RWPE2 (cell line): ENCODE data around the gene PAPPA2.

Experiments used
- ATAC-seq: fragments of 200-7000 bp; cut with Tn5 transposase; 3 replicates; pipeline ENCODE4 v1.9.1; 2021; ENCODE audit warnings: low read depth
- DNase-seq: peaks from one replicate; pipeline ENCODE4 v3.0.0-alpha.2; 2020; ENCODE audit warnings: low spot score
- H3K27ac ChIP-seq: fragments of 450-650 bp; 2 replicates; pipeline ENCODE4 v1.5.1; 2017; ENCODE audit warnings: mild to moderate bottlenecking; ENCODE audit not compliant: poor library complexity, severe bottlenecking
- H3K27me3 ChIP-seq: fragments of 250-450 bp; sonication (Bioruptor Pico); 2 replicates; pipeline ENCODE4 v1.5.1; 2021; ENCODE audit warnings: mild to moderate bottlenecking, moderate library complexity; ENCODE audit not compliant: insufficient read depth, poor library complexity, severe bottlenecking
- H3K36me3 ChIP-seq: fragments of 250-450 bp; sonication (Bioruptor Pico); 2 replicates; pipeline ENCODE4 v1.5.1; 2020; ENCODE audit warnings: low read depth, mild to moderate bottlenecking, moderate library complexity
- H3K4me1 ChIP-seq: fragments of 250-450 bp; sonication (Bioruptor Pico); 2 replicates; pipeline ENCODE4 v1.5.1; 2021; ENCODE audit warnings: mild to moderate bottlenecking, moderate library complexity; ENCODE audit not compliant: insufficient read depth, poor library complexity, severe bottlenecking
- H3K4me3 ChIP-seq: fragments of 250-450 bp; sonication (Bioruptor Pico); 2 replicates; pipeline ENCODE4 v1.5.1; 2021; ENCODE audit warnings: mild to moderate bottlenecking, moderate library complexity; ENCODE audit not compliant: severe bottlenecking
- H3K9me3 ChIP-seq: fragments of 250-450 bp; sonication (Bioruptor Pico); 2 replicates; pipeline ENCODE4 v1.5.1; 2021; ENCODE audit warnings: mild to moderate bottlenecking, moderate library complexity; ENCODE audit not compliant: severe bottlenecking
- CTCF ChIP-seq: fragments of 450-650 bp; IDR thresholded peaks from one replicate; pipeline ENCODE4 v1.5.1; 2017; ENCODE audit warnings: mild to moderate bottlenecking, moderate library complexity; ENCODE audit not compliant: poor library complexity, severe bottlenecking

PAPPA2 gene

GRCh38 chr1:176531036-176531435 is 68.1 kb downstream of the PAPPA2 start:
- Histone ChIP-seq H3K27me3 (peaks cover 3% of the 10 kb centered on the region), H3K9me3 (no peaks in the 10 kb centered on the region), H3K4me3 (no peak overlapping the region), H3K27ac (no peak overlapping the region), H3K36me3 (no peaks in the 10 kb centered on the region), H3K4me1 (no peaks in the 10 kb centered on the region)
- ATAC-seq (no peak), DNase-seq (no peak)
- no peak for TF ChIP-seq CTCF

- no peak for ATAC-seq
- Histone ChIP-seq H3K4me3 (no peak overlapping the region), H3K36me3 (no peaks in the 10 kb centered on the region), H3K9me3 (no peaks in the 10 kb centered on the region), H3K27ac (no peak overlapping the region), H3K27me3 (peaks cover 3% of the 10 kb centered on the region), H3K4me1 (no peaks in the 10 kb centered on the region)
- TF ChIP-seq CTCF, result no peak
- DNase-seq, result no peak
Measured at GRCh38 chr1:176531921-176532897, 69.2 kb downstream of the PAPPA2 start.

- Histone ChIP-seq H3K27ac (no peak overlapping the region), H3K4me3 (no peak overlapping the region), H3K27me3 (peaks cover 3% of the 10 kb centered on the region), H3K36me3 (no peaks in the 10 kb centered on the region), H3K9me3 (no peaks in the 10 kb centered on the region), H3K4me1 (no peaks in the 10 kb centered on the region)
- DNase-seq (no peak), ATAC-seq (no peak)
- TF ChIP-seq CTCF, result no peak
Measured at GRCh38 chr1:176533020-176533419, 70.0 kb downstream of the PAPPA2 start.

- no peak for TF ChIP-seq CTCF
- ATAC-seq (no peak), DNase-seq (no peak)
- H3K36me3 ChIP-seq, result no peaks in the 10 kb centered on the region
- no peaks in the 10 kb centered on the region for H3K4me1 ChIP-seq
- no peak overlapping the region for H3K4me3 ChIP-seq
- no peaks in the 10 kb centered on the region for H3K9me3 ChIP-seq
- H3K27me3 ChIP-seq, result no peaks in the 10 kb centered on the region
- H3K27ac ChIP-seq, result no peak overlapping the region
Measured at GRCh38 chr1:176536588-176536987, 73.6 kb downstream of the PAPPA2 start.

GRCh38 chr1:176539018-176539417 is 76.0 kb downstream of the PAPPA2 start:
- no peak overlapping the region for H3K27ac ChIP-seq
- no peak overlapping the region for H3K4me3 ChIP-seq
- ATAC-seq, result no peak
- H3K36me3 ChIP-seq, result no peaks in the 10 kb centered on the region
- no peak for TF ChIP-seq CTCF
- no peak for DNase-seq
- H3K9me3 ChIP-seq, result no peaks in the 10 kb centered on the region
- H3K27me3 ChIP-seq, result no peaks in the 10 kb centered on the region
- no peaks in the 10 kb centered on the region for H3K4me1 ChIP-seq
